Progenitor cell of endocrine pancreas (in vitro differentiated cells): ENCODE data around the gene DKK2. TPM values are rescaled to one million over a fixed set of nuclear protein-coding genes. Genes with fewer than 3 reads are reported as not detected.

Experiments
- DNase-seq: peaks from one replicate; pipeline ENCODE4 v3.0.0; 2021; ENCODE audit warnings: low spot score; ENCODE audit not compliant: unreplicated experiment
- H3K27ac Mint-ChIP-seq: 2 replicates; pipeline ENCODE4 v1.8.0; 2021; ENCODE audit warnings: mild to moderate bottlenecking, moderate library complexity, mixed read lengths
- H3K27me3 Mint-ChIP-seq: 2 replicates; pipeline ENCODE4 v1.8.0; 2021; ENCODE audit warnings: mixed read lengths
- H3K36me3 Mint-ChIP-seq: 2 replicates; pipeline ENCODE4 v1.8.0; 2022; ENCODE audit warnings: mixed read lengths; ENCODE audit not compliant: insufficient read depth
- H3K4me1 Mint-ChIP-seq: 2 replicates; pipeline ENCODE4 v1.8.0; 2021; ENCODE audit warnings: low read depth, mixed read lengths
- H3K4me3 Mint-ChIP-seq: 2 replicates; pipeline ENCODE4 v1.8.0; 2021; ENCODE audit warnings: low read depth, mild to moderate bottlenecking, moderate library complexity, mixed read lengths
- H3K9me3 Mint-ChIP-seq: 2 replicates; pipeline ENCODE4 v1.8.0; 2021; ENCODE audit warnings: low read depth, mixed read lengths
- CTCF ChIP-seq: fragments of 200-600 bp; sonication (generic); IDR thresholded peaks from one replicate; pipeline ENCODE4 v1.5.0; 2021; ENCODE audit warnings: antibody characterized with exemption, mild to moderate bottlenecking; ENCODE audit not compliant: unreplicated experiment
- total RNA-seq: library from RNA; stranded (reverse); gene quantifications from 2 replicates; pipeline ENCODE4 v1.2.1, GENCODE V29; 2021

DKK2 gene
- total RNA-seq, 1 donor from 2014 or later, result 17.0 TPM

GRCh38 chr4:107068116-107068515 lies 32.0 kb upstream of the DKK2 start:
- Mint-ChIP-seq H3K36me3 (no peaks in the 10 kb centered on the region), H3K27ac (no peak overlapping the region), H3K27me3 (no peaks in the 10 kb centered on the region), H3K4me1 (peaks cover 3% of the 10 kb centered on the region), H3K9me3 (no peaks in the 10 kb centered on the region), H3K4me3 (no peak overlapping the region)
- no peak for DNase-seq
- no peak for TF ChIP-seq CTCF

GRCh38 chr4:107066621-107067020 lies 30.5 kb upstream of the DKK2 start:
- no peaks in the 10 kb centered on the region for H3K27me3 Mint-ChIP-seq
- H3K27ac Mint-ChIP-seq, result no peak overlapping the region
- H3K9me3 Mint-ChIP-seq, result no peaks in the 10 kb centered on the region
- no peak overlapping the region for H3K4me3 Mint-ChIP-seq
- H3K36me3 Mint-ChIP-seq, result no peaks in the 10 kb centered on the region
- DNase-seq, result no peak
- peaks cover 3% of the 10 kb centered on the region for H3K4me1 Mint-ChIP-seq
- no peak for TF ChIP-seq CTCF

GRCh38 chr4:107065201-107065600 lies 29.1 kb upstream of the DKK2 start:
- Mint-ChIP-seq H3K4me1 (peaks cover 3% of the 10 kb centered on the region), H3K36me3 (no peaks in the 10 kb centered on the region), H3K9me3 (no peaks in the 10 kb centered on the region), H3K27me3 (no peaks in the 10 kb centered on the region), H3K27ac (no peak overlapping the region), H3K4me3 (no peak overlapping the region)
- DNase-seq, result no peak
- TF ChIP-seq CTCF, result no peak

GRCh38 chr4:107060388-107060787 lies 24.3 kb upstream of the DKK2 start:
- Mint-ChIP-seq H3K27ac (no peak overlapping the region), H3K36me3 (no peaks in the 10 kb centered on the region), H3K27me3 (no peaks in the 10 kb centered on the region), H3K9me3 (no peaks in the 10 kb centered on the region), H3K4me1 (peaks cover 3% of the 10 kb centered on the region), H3K4me3 (no peak overlapping the region)
- DNase-seq, result no peak
- no peak for TF ChIP-seq CTCF

- Mint-ChIP-seq H3K4me3 (no peak overlapping the region), H3K36me3 (no peaks in the 10 kb centered on the region), H3K9me3 (no peaks in the 10 kb centered on the region), H3K27ac (no peak overlapping the region), H3K4me1 (no peaks in the 10 kb centered on the region), H3K27me3 (no peaks in the 10 kb centered on the region)
- TF ChIP-seq CTCF, result no peak
- no peak for DNase-seq
These were observed 22.7 kb upstream of the DKK2 start for GRCh38 chr4:107058828-107059227.
